HG03045 (cell line): ENCODE results near the gene SLC22A12.

ENCODE experiments used
- ATAC-seq: cut with Tn5 transposase; IDR thresholded peaks from one replicate; pipeline ENCODE4 v1.9.1; 2021; ENCODE audit warnings: mild to moderate bottlenecking, moderate library complexity; ENCODE audit not compliant: unreplicated experiment

The SLC22A12 gene

DNA sequence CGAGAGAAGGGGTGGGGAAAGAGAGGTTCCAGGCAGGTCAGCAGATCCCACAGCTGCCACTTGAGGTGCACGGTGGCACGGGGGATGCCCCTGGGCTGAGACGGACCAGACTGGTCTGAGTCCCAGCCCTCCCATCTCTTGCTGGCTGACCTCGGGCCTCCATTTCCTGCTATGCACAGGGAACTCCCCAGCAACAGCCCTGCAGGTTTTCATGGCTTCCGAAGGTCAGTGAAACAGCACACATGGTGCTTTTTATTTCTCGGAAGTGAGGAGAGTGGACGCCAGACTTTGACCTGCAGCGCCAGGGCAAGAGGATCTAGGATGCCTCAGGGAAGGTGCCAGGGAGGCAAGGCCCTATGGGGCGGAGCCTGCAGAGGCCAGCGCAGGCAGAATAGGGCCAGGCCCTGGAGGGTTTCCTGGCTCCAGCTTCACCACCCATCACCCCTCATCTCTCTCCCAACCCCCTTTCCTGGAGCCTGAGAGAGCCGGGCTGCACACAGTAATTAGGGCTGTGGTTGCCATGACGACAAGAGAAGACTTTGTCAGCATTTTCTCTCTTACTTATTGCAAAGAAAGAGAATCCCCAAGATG, 29.5 kb downstream of the SLC22A12 start:
- ATAC-seq: no peak

GRCh38 chr11:64621283-64622019, 30.4 kb downstream of the SLC22A12 start:
- ATAC-seq: no peak

GRCh38 chr11:64622681-64623080, 31.7 kb downstream of the SLC22A12 start:
- ATAC-seq: no peak

DNA sequence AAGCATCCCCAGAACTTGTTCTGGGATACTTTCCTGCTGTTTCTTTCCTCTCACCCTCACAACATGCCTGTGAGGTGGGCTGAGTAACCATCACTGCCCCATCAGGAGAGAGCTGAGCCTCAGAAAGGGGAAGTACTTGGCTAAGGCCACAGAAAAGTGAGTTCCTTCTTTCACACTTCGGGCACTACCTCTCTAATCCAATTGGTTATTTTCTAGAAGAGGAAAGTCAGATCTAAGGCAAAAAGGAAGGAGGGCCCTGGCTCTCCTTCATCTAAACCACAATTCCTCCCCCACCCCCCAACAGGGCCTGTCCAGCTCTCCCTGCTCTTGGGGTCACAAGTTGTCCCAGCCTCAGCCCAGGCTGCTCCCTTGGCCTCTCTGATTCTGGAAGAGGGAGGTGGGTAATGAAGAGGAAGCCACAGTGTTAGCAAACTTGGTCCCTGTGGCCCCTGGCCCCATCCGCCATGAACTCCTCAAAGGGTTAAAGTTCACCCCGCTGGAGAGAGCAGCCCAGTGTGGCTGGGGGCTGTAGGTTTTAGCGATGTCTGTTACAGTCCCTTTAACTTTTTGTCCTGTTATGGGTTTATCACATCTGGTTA, 34.0 kb downstream of the SLC22A12 start:
- no peak for ATAC-seq

DNA sequence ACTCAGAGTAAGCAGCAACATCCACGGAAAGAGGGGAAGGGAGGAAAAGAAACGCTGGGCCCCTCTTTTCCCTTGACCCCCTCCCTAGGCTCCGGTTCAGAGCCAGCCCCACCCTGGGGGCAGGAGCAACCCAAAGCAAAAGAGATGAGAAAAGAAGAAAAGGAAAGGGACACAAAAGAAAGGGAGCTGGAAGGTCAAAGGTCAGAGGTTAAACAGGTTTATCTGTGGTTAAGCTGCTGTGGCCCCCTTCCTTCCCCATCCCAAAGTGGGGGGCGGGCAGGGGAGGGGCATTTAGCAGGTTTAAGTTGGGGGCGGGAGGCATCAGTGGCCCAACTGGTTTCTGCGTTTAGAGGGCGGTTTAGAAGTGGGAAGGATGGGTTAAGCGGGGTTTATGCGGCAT, 35.6 kb downstream of the SLC22A12 start:
- no peak for ATAC-seq

DNA sequence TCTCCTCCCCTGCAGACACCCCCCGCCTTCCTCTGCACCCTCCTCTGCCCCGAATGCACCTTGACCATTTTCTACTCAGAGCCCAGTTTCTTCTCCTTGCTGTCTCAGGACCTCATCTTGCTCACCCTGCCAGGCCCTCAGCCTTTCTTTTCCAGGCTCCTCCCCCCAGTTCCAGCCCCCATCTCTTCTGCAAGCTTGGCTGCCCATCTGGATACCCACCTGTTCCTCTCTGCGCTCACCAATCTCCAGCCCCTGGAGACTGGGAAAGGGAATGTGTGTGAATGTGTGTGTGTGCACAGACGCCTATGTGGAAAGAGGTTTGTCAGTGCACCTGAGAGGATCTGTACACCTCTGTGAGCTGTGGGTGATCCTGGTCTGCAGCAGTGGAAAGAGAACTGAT, 36.4 kb downstream of the SLC22A12 start:
- no peak for ATAC-seq

- ATAC-seq: no peak
Observed at GRCh38 chr11:64628596-64628995, 37.6 kb downstream of the SLC22A12 start.

- no peak for ATAC-seq
Observed at GRCh38 chr11:64629103-64629502, 38.1 kb downstream of the SLC22A12 start.

DNA sequence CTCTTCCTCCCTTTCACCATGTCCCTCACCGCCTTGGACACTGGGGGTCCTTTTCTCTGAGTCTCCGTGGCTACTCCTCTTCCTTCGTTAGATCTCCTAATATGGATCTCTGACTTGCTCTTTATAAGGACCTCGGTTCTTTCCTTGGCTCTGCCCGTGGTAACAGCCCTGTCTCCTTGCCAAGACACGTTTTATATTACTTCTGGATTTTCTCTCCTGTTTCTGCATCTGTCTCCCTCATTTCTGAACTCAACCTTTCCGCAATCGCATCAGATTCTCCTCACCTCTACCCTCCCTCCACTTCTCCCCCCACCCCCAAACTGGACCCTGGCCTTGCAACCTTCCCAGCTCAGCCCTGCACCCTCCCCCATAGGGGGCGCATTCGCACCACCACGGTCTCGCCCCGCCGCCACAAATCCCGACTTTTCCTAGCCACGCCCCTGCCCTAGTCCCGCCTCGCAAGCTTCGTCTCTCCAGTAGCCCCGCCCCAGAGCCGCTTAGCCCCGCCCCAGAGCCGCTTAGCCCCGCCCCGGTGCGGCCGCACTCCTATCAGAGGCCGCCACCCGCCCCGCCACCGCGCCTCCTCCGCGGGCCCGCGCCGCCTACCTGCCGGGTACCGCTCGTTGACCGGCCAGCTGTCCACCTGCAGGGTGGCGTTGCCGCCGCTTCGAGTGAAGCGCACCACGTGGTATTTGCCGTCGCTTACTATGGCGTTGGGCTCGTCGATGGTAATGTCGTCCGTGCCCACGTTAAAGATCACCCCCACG, 39.0 kb downstream of the SLC22A12 start:
- no peak for ATAC-seq

DNA sequence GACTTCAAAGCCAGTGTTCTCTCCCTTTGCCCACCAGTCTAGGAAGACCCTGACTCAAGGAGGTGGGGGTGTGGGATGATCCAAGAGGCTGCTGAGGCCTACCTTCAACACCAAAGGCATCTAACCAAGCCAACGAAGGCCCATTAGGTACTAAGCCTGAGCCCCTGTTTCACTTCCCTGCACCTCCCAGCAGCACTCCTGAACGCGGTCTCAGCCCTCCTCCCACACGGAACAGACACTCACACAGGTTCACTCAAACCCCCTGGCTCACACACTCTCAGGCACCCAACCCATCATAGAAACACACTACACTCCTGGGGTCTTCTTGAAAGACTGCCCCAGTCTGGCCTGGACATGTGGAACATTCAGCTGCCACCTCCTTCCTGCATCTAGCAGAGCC, 40.7 kb downstream of the SLC22A12 start:
- ATAC-seq: no peak

- no peak for ATAC-seq
Observed at GRCh38 chr11:64632237-64632636, 41.2 kb downstream of the SLC22A12 start.

DNA sequence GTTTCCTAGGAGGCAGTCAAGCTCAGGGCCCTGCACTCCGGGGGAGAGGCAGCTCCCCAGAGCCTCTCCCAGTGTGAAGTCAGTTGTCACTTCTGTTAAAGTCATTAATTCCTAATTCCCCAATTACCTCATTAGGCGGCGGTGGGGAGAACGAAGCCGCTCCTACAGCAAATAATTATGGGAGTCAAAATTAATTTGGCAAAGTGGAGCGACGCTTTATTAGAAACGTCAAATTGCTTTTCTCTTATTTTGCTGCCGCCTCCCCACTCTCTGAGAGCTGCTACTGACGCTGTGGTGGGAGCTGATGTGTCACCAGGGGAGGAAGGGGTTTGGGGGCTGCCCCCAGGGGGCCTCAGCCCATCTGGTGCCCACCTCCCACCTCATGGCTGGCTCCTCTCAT, 41.6 kb downstream of the SLC22A12 start:
- ATAC-seq: no peak

GRCh38 chr11:64633555-64634159, 42.6 kb downstream of the SLC22A12 start:
- no peak for ATAC-seq

GRCh38 chr11:64637334-64638017, 46.5 kb downstream of the SLC22A12 start:
- ATAC-seq: no peak

GRCh38 chr11:64638018-64638665, 47.1 kb downstream of the SLC22A12 start:
- no peak for ATAC-seq

GRCh38 chr11:64638829-64639228, 47.8 kb downstream of the SLC22A12 start:
- ATAC-seq: no peak

GRCh38 chr11:64639885-64640284, 48.9 kb downstream of the SLC22A12 start:
- no peak for ATAC-seq

- ATAC-seq: no peak
Observed at GRCh38 chr11:64641596-64642417, 50.8 kb downstream of the SLC22A12 start.

DNA sequence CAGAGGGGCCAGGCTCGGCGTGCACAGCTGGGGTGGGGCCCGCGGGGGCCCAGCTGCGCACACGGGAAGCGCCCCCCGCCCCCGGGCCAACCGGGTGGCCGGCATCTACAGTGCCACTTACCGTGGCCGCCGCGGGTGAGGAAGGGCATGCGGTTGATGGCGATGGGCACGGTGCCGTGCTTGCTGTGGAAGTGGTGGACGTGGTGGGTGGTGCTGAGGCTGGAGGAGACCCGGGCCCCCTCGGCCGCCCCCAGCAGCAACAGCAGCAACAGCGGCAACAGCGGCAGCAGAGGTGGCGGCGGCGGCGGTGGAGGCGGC, 51.4 kb downstream of the SLC22A12 start:
- ATAC-seq: no peak
